ENCODE results near the gene ERN2. TPM values are rescaled to one million over a fixed set of nuclear protein-coding genes. Genes with fewer than 3 reads are reported as not detected.

The ERN2 gene
- total RNA-seq, 2 experiments from 2014 or later = not detected

DNA sequence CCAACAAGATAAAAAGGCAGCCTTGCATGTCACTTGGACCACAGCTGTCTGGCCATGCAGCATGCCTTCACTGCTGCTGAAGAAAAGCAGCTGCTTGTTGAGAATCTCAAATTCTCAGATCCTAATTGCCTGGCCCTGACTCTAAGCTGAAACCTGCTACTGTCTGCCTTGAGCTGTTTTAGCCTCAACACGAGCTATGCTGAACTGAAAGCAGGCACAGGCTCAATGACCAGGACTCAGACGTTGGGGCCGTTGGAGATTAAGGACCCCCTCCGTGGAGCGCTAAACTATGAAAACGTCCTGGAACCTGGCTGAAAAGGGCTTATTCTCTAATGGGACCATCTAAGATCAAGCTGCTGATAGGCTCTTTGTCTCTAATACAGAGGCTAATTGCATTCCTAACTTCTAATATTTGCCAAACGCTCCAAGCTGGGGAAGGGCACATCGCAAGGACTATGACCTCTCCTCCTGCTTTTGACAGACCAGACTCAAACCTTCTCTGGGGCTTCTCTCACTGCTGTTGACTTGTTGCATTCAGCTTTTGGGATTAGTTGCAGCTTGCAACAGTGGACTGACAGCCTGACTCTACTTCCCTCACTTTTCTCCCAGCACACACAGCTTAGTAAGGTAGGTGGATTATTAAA, 38.9 kb downstream of the ERN2 start:
- Mint-ChIP-seq H3K36me3 (ENCODE audit: low read depth) (peaks cover 25% of the 10 kb centered on the region), H3K9me3 (no peaks in the 10 kb centered on the region), H3K4me1 (peaks cover 29% of the 10 kb centered on the region), H3K27ac (no peak overlapping the region), H3K4me3 (no peak overlapping the region), H3K27me3 (no peaks in the 10 kb centered on the region)
- CTCF ChIA-PET = no interaction called here
- no peak for DNase-seq
- POLR2A ChIA-PET = no interaction called here

DNA sequence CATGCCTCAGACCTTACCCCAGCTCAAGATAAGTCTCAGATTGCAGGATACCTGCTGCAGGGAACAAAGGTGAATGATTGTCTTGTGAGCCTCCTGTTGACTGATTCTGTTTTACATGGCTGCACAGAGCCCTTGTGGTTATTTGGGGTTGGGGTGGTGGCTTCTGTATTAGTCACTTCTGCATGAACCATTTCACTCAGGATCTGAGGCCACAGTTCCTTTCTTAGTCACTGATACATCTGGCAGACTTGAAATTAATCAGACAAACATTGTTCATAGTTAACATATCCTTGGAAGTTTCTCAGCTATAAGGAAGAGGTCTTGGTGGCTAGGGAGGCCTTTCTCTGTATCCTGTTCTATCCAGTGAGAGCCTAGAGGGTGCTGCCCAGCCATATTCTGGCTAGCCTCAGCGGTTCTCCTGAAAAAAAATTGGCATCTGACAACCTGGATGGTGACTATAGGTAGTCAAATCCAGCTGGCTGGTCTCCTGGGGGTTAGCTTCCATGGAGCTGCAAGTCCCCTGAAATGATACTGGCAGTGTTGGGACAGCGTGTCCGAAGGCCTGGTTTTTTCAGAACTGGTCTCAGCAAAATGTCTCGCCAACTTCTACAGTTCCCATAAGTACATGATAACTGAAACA, 42.8 kb downstream of the ERN2 start:
- peak; percentile 51 for DNase-seq
- no peaks in the 10 kb centered on the region for H3K27me3 Mint-ChIP-seq
- no peak overlapping the region for H3K27ac Mint-ChIP-seq
- CTCF ChIA-PET = interaction anchor here (0.8 to 1.1 kb wide), 2 partner anchors 60 to 227 kb away, joined by 3 read pairs; no protein-coding TSS in a partner anchor
- POLR2A ChIA-PET = no interaction called here
- no peaks in the 10 kb centered on the region for H3K9me3 Mint-ChIP-seq
- peaks cover 26% of the 10 kb centered on the region for H3K4me1 Mint-ChIP-seq
- H3K4me3 Mint-ChIP-seq = no peak overlapping the region
- peaks cover 59% of the 10 kb centered on the region for H3K36me3 Mint-ChIP-seq (ENCODE audit: low read depth)

DNA sequence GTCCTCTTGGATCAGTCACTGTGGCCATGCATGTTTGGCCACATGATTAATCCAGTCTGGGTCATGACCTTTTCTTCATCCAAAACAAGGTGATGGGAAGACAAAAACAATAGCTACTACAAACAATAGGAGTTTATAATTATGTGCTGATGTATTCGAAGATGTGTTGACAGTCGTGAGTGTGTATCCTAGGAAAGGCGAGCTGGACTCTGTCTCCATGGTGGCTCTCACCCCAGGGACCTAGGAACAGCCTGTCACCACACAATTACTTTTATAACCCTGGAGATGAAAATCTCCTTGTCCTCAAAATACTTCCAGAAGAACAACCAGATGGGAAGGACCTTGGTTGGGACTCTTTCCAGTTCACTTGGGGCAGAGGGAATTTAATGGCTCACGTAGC, 44.1 kb downstream of the ERN2 start:
- ChIA-PET CTCF (interaction anchor here (1.1 to 2.7 kb wide), 2 partner anchors 9 to 30 kb away, joined by 3 to 11 read pairs; partner anchors contain the start of gene PLK1), POLR2A (no interaction called here)
- no peaks in the 10 kb centered on the region for H3K27me3 Mint-ChIP-seq
- H3K4me1 Mint-ChIP-seq = peaks cover 26% of the 10 kb centered on the region
- H3K36me3 Mint-ChIP-seq (ENCODE audit: low read depth) = peaks cover 65% of the 10 kb centered on the region
- H3K4me3 Mint-ChIP-seq = no peak overlapping the region
- DNase-seq = no peak
- no peak overlapping the region for H3K27ac Mint-ChIP-seq
- no peaks in the 10 kb centered on the region for H3K9me3 Mint-ChIP-seq

DNA sequence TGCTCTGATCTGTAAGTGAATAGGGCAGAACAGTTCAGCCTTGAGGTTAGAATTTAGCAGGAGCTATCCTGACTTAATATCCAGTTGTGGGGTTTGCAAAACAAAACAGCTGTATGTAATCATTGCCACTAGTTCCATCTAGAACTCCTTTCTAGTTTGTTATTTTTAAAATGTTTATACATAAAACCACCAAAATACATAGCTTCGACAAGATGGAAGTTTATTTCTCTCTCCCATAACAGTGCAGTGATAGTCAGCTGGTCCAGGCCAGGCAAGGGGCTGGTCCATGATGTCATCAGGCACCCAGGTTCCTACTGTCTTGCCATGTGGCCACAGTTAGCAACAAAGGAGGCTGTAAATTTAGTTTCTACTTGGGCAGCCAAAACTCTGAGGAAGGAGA, 44.8 kb downstream of the ERN2 start:
- H3K36me3 Mint-ChIP-seq (ENCODE audit: low read depth) = peaks cover 68% of the 10 kb centered on the region
- POLR2A ChIA-PET = interaction anchor here (0.6 kb wide), 1 partner anchor 25 kb away, joined by 3 read pairs; no protein-coding TSS in a partner anchor
- H3K27ac Mint-ChIP-seq = no peak overlapping the region
- H3K27me3 Mint-ChIP-seq = no peaks in the 10 kb centered on the region
- peaks cover 26% of the 10 kb centered on the region for H3K4me1 Mint-ChIP-seq
- H3K4me3 Mint-ChIP-seq = no peak overlapping the region
- H3K9me3 Mint-ChIP-seq = no peaks in the 10 kb centered on the region
- CTCF ChIA-PET = interaction anchor here (0.6 to 2.7 kb wide), 4 partner anchors 9 to 68 kb away, joined by 3 to 11 read pairs (median 4); partner anchors contain the start of gene PLK1
- no peak for DNase-seq

DNA sequence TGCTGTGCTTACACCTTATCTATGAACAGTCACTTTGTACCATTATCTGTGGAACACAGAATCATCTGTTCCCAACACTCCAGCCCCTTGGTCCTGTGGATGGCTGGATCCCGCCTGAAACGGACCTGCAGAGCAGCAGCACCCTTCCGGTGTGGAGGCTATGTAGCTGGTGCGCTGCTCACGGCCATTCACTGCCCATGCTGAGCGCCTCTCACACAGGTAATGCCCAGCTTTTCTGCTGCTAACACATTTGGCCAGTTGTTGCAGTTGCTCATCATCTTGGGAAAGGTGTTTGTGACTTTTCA, 45.7 kb downstream of the ERN2 start:
- peaks cover 77% of the 10 kb centered on the region for H3K36me3 Mint-ChIP-seq (ENCODE audit: low read depth)
- no peaks in the 10 kb centered on the region for H3K27me3 Mint-ChIP-seq
- H3K4me1 Mint-ChIP-seq = peaks cover 26% of the 10 kb centered on the region
- CTCF ChIA-PET = interaction anchor here (0.7 to 2.7 kb wide), 3 partner anchors 9 to 12 kb away, joined by 3 to 11 read pairs (median 3); partner anchors contain the start of gene PLK1
- H3K4me3 Mint-ChIP-seq = no peak overlapping the region
- no peaks in the 10 kb centered on the region for H3K9me3 Mint-ChIP-seq
- H3K27ac Mint-ChIP-seq = no peak overlapping the region
- POLR2A ChIA-PET = no interaction called here
- no peak for DNase-seq

DNA sequence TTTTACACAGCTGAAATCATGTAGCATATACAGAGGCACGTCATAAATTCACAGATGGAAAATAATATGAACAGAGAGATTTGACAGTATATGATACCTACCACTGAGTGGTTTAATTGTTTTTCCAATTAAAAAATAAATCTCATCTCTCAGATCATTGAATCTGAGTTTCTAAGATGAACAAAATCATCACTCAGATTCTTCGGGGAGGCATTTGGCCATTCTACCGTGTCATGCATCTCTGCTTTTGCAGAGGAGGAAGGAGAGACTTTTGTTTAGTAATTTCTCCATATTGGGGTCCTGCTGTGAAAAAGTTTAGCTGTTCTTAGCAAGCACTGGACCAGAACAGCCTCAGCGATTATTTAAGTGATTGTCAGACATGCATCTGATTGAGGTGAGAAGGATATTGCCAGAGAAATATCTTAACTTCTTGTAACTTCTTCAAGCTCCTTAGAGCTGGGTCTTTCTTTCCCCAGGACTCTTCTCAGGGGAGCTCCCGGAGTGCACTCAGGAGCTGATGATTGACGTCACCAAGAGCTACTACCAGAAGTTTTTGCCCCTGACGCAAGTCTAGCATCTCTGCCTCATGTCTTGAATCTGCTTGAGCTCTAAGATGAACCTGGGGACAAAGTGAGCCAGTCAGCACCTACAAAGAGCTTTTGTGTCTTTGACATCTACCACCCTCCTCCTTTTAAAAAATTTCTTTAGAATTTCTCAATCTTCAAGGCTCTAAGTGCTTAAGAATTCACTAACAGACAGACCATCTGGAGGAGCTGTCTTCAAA, 46.3 kb downstream of the ERN2 start:
- Mint-ChIP-seq H3K27ac (no peak overlapping the region), H3K9me3 (no peaks in the 10 kb centered on the region), H3K4me1 (peaks cover 26% of the 10 kb centered on the region), H3K27me3 (no peaks in the 10 kb centered on the region), H3K36me3 (ENCODE audit: low read depth) (peaks cover 83% of the 10 kb centered on the region), H3K4me3 (no peak overlapping the region)
- ChIA-PET POLR2A (no interaction called here), CTCF (interaction anchor here (1.4 to 2.7 kb wide), 2 partner anchors 11 kb away, joined by 3 to 11 read pairs; partner anchors contain the start of gene PLK1)
- no peak for DNase-seq

DNA sequence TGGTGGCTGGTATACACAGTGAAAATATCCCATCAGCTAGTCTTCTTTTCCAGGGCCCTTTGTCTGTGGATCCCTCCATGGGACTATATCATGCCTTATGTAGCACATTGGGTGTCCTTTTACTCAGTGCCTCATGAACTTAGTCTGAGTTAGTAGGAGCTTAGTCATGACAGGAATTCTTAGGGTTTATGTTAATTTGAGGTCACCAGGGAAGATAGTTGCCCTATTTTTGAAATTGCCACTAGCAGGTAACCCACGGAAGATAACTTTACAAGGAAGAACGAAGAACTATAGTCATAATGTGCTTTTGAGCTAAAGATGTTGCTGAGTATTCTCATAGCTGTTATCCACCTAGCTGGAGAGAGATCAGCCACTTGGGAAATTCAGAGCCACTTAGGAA, 49.1 kb downstream of the ERN2 start:
- Mint-ChIP-seq H3K9me3 (no peaks in the 10 kb centered on the region), H3K36me3 (ENCODE audit: low read depth) (peaks cover 89% of the 10 kb centered on the region), H3K4me3 (no peak overlapping the region), H3K4me1 (peaks cover 7% of the 10 kb centered on the region), H3K27ac (no peak overlapping the region), H3K27me3 (no peaks in the 10 kb centered on the region)
- CTCF ChIA-PET = interaction anchor here (0.6 to 1.5 kb wide), 4 partner anchors 9 to 875 kb away, joined by 3 to 7 read pairs (median 3); no protein-coding TSS in a partner anchor
- POLR2A ChIA-PET = no interaction called here
- DNase-seq = no peak

DNA sequence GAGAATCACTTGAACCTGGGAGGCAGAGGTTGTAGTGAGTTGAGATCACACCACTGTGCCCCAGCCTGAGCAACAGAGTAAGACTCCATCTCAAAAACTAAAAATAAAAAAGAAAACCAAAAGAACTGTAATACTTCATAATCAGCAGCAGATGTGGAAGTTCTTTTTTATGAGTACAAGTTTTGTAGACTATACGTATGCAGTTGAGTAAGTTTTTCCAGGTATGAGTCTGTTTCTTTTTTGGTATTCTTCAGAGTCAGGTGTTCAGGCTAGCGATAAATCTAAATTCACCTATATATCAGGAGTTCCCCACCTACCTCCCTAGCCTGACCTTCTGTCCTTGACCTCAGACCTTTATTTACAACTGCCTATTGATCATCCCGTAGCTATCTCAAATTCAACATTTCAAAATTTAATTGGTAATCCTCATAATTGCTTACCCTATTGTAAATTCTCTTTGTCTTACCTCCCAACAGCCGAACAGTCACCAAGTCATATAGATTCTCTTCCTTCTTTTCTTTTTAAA, 61.0 kb downstream of the ERN2 start:
- Mint-ChIP-seq H3K36me3 (ENCODE audit: low read depth) (peaks cover 54% of the 10 kb centered on the region), H3K27me3 (no peaks in the 10 kb centered on the region), H3K9me3 (no peaks in the 10 kb centered on the region), H3K4me1 (peaks cover 27% of the 10 kb centered on the region), H3K27ac (no peak overlapping the region), H3K4me3 (no peak overlapping the region)
- POLR2A ChIA-PET = no interaction called here
- no peak for DNase-seq
- CTCF ChIA-PET = interaction anchor here (0.6 kb wide), 1 partner anchor 1257 kb away, joined by 3 read pairs; no protein-coding TSS in a partner anchor

DNA sequence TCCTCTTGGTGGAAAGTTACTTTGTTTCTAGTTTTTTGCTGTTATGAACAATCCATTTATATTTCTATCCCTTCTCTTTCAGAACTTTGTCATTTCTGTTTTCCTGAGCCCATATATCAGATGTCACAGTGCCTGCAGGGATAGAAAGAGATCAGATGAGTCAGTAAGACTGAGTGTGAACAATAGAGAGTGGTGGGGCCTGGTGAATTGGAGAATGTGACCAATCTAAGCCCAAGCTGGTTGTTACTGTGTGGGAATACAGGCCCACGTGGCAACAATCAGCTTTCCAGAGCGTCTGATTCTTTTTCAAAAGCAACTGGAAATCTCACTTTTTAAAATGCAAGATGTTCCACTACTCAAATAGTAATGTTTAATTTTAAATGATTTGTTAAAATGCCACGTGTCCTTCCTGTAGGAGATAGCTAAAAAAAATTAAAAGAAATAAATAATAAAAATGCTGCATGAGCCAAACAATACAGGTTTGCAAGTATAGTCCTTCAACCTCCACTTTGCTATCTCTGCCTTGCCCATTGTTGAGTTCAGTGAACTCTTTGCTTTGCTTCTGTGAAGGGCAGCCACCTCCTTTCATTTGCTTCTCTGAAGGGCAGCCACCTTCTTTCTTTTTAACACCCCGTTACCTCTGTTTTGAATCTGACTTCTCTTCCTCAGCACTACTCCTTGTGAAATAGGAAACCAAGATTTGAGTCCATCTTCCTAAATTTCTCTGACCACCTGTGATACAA, 62.2 kb downstream of the ERN2 start:
- ChIA-PET POLR2A (no interaction called here), CTCF (interaction anchor here (0.6 kb wide), 2 partner anchors 483 to 1259 kb away, joined by 3 read pairs; no protein-coding TSS in a partner anchor)
- no peak overlapping the region for H3K4me3 Mint-ChIP-seq
- H3K27me3 Mint-ChIP-seq = no peaks in the 10 kb centered on the region
- no peaks in the 10 kb centered on the region for H3K9me3 Mint-ChIP-seq
- peaks cover 36% of the 10 kb centered on the region for H3K4me1 Mint-ChIP-seq
- DNase-seq = no peak
- H3K36me3 Mint-ChIP-seq (ENCODE audit: low read depth) = peaks cover 64% of the 10 kb centered on the region
- H3K27ac Mint-ChIP-seq = no peak overlapping the region

DNA sequence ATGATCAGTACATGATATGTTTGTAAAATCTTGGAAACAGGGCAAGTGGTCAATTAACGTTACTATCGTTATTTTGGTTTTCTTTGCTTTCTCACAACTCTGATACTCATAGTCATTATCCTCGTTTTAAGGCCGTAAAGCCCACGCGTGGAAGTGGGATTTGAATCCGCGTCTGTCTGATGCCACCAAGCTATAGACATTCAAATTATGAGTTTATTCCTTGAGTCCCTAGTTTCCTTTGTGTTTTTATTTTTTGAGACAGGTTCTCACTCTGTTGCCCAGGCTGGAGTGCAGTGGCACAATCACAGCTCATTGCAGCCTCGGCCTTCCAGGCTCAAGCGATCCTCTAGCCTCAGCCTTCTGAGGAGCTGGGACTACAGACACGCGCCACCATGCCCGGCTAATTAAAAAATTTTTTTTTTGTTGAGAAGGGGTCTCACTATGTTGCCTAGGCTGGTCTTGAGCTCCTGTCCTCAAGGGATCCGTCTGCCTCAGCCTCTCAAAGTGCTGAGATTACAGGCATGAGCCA, 70.7 kb downstream of the ERN2 start:
- CTCF ChIA-PET = interaction anchor here (1.1 kb wide), 1 partner anchor 55 kb away, joined by 4 read pairs; no protein-coding TSS in a partner anchor
- Mint-ChIP-seq H3K27me3 (no peaks in the 10 kb centered on the region), H3K36me3 (ENCODE audit: low read depth) (peaks cover 39% of the 10 kb centered on the region), H3K4me1 (peaks cover 48% of the 10 kb centered on the region), H3K4me3 (peak overlapping the region; percentile 100), H3K9me3 (no peaks in the 10 kb centered on the region), H3K27ac (peak overlapping the region; percentile 99)
- DNase-seq = no peak
- POLR2A ChIA-PET = interaction anchor here (0.7 kb wide), 2 partner anchors 54 to 311 kb away, joined by 3 to 4 read pairs; no protein-coding TSS in a partner anchor

DNA sequence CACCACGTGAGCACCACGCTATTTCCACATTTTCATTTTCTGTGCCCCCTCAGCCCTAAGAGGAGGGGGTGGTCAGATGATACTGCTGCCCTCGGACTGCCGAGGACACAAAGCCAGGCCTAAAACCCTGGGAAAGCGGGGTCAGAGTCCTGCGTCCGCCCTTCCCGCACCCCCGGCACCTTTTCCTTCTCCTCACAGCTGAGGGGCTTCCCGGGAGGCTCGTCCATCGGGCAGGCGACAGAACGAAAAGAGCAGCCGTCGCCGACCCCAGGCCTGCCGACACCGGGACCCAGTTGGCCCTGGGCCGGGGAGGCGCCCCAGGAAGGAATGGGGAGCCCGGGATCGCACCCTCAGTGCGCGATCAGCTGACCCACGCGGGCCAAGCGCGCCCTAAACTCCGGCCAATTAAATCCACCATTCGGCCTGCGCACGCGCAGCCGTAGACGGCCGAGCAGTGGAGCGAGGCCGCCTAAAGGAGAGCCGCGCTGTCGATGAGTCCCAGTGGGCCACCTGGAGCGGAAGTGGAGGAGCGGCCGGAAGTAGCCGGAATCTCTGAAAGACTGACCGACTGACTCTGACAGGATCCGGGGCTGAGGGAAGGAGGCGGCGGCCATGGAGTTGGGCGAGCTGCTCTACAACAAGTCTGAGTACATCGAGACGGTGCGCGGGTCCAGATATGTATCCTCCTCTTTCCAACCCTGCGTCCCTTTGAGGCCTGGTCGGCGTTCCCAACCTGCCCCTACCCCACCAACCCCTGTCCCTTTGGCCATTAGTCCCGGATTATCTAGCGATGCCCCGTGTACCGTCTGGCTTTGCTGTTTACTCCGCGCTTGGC, 71.9 kb downstream of the ERN2 start, which contains the start of the genes DCTN5 and PALB2:
DCTN5 (plus strand) TSS at position 536 of the 835 bp plus-strand sequence; CDS start at position 613, 77 bp downstream.
PALB2 (minus strand) TSS at position 380 of the 835 bp plus-strand sequence; CDS start at position 227, 153 bp downstream.
- peak; percentile 89 for DNase-seq
- Mint-ChIP-seq H3K9me3 (no peaks in the 10 kb centered on the region), H3K4me3 (peak within 1 kb of the TSS; percentile 100), H3K36me3 (ENCODE audit: low read depth) (peaks cover 29% of the 10 kb centered on the region), H3K27me3 (no peaks in the 10 kb centered on the region), H3K27ac (peak within 1 kb of the TSS; percentile 99), H3K4me1 (peaks cover 42% of the 10 kb centered on the region)
- POLR2A ChIA-PET = interaction anchor here (0.6 kb wide), 1 partner anchor 68 kb away, joined by 6 read pairs; no protein-coding TSS in a partner anchor
- CTCF ChIA-PET = interaction anchor here (0.5 to 1.0 kb wide), 3 partner anchors 11 to 387 kb away, joined by 3 read pairs; partner anchors contain the start of gene PLK1

All from activated CD4-positive, alpha-beta T cell treated with anti-CD3 and anti-CD28 coated beads, Interleukin-2, amount 10 ng/mL, durations not matched to agents 7 days and 5 days (primary cell).